ENCODE data around the gene INHBB.

DNA sequence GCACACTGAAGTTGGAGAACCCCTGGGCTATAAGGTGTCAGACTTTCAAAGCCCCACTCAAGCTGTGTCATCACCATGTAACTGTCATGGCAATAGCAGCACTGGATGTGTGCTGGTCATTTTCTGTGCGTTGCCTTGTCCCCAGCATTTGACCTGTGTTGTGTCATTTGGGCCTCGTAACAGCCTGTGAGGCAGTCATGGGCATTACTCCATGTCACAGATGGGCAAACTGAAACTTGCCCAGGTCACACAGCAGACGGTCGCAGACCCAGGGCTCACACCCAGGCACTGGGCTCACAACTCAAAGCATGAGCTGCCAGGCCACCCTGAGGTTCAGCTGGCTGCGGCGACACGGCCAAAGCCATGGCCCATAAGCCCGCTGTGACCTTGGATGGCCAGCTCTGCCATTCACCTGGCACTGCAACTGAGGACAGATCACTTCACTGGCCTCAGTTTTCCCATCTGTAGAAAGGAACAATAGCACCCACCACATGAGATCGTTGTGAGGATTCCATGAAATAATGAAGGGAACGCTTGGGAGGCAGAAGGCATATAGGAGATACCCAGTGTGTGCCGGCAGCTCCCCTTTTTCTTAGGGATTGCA is 36.7 kb downstream of the INHBB start:
- TF ChIP-seq POLR2A (IDR thresholded peaks at IDR 0.05; ENCODE audit: low read depth, low read length), result no peak
- no peak for TF ChIP-seq RCOR1 (IDR thresholded peaks at IDR 0.05; ENCODE audit: insufficient replicate concordance, low read length)
- TF ChIP-seq, protein P1, sequence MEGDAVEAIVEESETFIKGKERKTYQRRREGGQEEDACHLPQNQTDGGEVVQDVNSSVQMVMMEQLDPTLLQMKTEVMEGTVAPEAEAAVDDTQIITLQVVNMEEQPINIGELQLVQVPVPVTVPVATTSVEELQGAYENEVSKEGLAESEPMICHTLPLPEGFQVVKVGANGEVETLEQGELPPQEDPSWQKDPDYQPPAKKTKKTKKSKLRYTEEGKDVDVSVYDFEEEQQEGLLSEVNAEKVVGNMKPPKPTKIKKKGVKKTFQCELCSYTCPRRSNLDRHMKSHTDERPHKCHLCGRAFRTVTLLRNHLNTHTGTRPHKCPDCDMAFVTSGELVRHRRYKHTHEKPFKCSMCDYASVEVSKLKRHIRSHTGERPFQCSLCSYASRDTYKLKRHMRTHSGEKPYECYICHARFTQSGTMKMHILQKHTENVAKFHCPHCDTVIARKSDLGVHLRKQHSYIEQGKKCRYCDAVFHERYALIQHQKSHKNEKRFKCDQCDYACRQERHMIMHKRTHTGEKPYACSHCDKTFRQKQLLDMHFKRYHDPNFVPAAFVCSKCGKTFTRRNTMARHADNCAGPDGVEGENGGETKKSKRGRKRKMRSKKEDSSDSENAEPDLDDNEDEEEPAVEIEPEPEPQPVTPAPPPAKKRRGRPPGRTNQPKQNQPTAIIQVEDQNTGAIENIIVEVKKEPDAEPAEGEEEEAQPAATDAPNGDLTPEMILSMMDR (conservative IDR thresholded peaks at IDR 0.05; ENCODE audit: low read depth, low read length), result no peak
- TF ChIP-seq RAD21 (IDR thresholded peaks at IDR 0.05; ENCODE audit: low read length), result no peak
- no peak for TF ChIP-seq FOS (IDR thresholded peaks at IDR 0.05; ENCODE audit: low read depth, low read length)
- TF ChIP-seq SMC3 (IDR thresholded peaks at IDR 0.05; ENCODE audit: low read depth, low read length), result no peak
- no peak for TF ChIP-seq CEBPB (IDR thresholded peaks at IDR 0.05; ENCODE audit: low read depth, low read length)
- TF ChIP-seq MXI1 (IDR thresholded peaks at IDR 0.05; ENCODE audit: borderline replicate concordance, low read depth, low read length), result no peak
- no peak for TF ChIP-seq MAZ (IDR thresholded peaks at IDR 0.05; ENCODE audit: borderline replicate concordance, low read depth, low read length)
- no peak for TF ChIP-seq BHLHE40 (IDR thresholded peaks at IDR 0.05; ENCODE audit: low read depth, low read length)
- no peak for TF ChIP-seq RFX5 (IDR thresholded peaks at IDR 0.05; ENCODE audit: low read depth, low read length)
- no peak for TF ChIP-seq MAFK (IDR thresholded peaks at IDR 0.05; ENCODE audit: low read depth, low read length)
- no peak for TF ChIP-seq ELK1 (IDR thresholded peaks at IDR 0.05; ENCODE audit: borderline replicate concordance, low read depth, low read length)

Data from IMR-90 (cell line).